Measurements from ENCODE around the gene RPS27L.
A peak's percentile ranks its signal among the peaks of the same experiment; 100 is the strongest.

Gene RPS27L

GRCh38 chr15:63191895-63192618, 34.8 kb upstream of the RPS27L start:
- H3K4me3 ChIP-seq (ENCODE audit: low read depth, low read length) = peak overlapping the region; percentile 87
- DNase-seq (ENCODE audit: low read depth) = peak; percentile 89
- TF ChIP-seq CTCF (IDR thresholded peaks at IDR 0.05; ENCODE audit: insufficient read depth, low read depth, low read length, missing control alignments) = no peak

- no peak for DNase-seq (ENCODE audit: low read depth)
- TF ChIP-seq CTCF (IDR thresholded peaks at IDR 0.05; ENCODE audit: insufficient read depth, low read depth, low read length, missing control alignments) = no peak
- peak overlapping the region; percentile 87 for H3K4me3 ChIP-seq (ENCODE audit: low read depth, low read length)
Measured at GRCh38 chr15:63190769-63191649, 33.7 kb upstream of the RPS27L start.

- peak overlapping the region; percentile 87 for H3K4me3 ChIP-seq (ENCODE audit: low read depth, low read length)
- no peak for DNase-seq (ENCODE audit: low read depth)
- TF ChIP-seq CTCF (IDR thresholded peaks at IDR 0.05; ENCODE audit: insufficient read depth, low read depth, low read length, missing control alignments) = no peak
Measured at GRCh38 chr15:63189941-63190768, 32.9 kb upstream of the RPS27L start.

- DNase-seq (ENCODE audit: low read depth) = peak; percentile 97
- peak within 1 kb of the TSS; percentile 87 for H3K4me3 ChIP-seq (ENCODE audit: low read depth, low read length)
- TF ChIP-seq CTCF (IDR thresholded peaks at IDR 0.05; ENCODE audit: insufficient read depth, low read depth, low read length, missing control alignments) = no peak
Measured at GRCh38 chr15:63188926-63189871, 31.9 kb upstream of the RPS27L start, which contains the start of gene RAB8B. Gene RAB8B, plus strand, starts transcription at chr15:63189606. Its CDS starts 19 bp downstream, at chr15:63189625.

- TF ChIP-seq CTCF (IDR thresholded peaks at IDR 0.05; ENCODE audit: insufficient read depth, low read depth, low read length, missing control alignments) = no peak
- peak; percentile 75 for DNase-seq (ENCODE audit: low read depth)
- H3K4me3 ChIP-seq (ENCODE audit: low read depth, low read length) = peak overlapping the region; percentile 87
Measured at GRCh38 chr15:63188247-63188925, 31.1 kb upstream of the RPS27L start.
